ENCODE results near the gene SNX27.

The SNX27 gene

DNA sequence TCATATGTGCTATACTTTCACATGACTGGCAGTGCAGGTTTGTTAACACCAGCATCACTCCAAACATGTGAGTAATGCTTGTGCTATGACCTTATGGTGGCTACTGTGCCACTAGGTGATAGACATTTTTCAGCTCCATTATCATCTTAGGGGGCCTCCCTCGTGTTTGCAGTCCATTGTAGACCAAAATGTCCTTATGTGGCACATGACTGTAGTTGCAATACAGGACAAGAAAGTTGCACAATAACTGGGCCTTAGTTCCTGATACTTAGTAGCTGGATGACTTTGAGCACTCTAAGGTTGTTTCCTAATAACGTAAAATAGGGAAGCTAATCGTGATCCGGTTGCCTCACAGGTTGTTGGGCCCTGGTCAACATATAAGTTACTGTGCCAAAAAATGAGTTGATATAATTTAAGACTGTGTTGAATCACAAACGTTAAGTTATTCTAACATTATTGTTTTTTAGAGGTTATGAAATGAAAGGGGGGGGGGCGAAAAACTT, 511 bp upstream of the SNX27 start (continued):
- TF ChIP-seq, protein P1, sequence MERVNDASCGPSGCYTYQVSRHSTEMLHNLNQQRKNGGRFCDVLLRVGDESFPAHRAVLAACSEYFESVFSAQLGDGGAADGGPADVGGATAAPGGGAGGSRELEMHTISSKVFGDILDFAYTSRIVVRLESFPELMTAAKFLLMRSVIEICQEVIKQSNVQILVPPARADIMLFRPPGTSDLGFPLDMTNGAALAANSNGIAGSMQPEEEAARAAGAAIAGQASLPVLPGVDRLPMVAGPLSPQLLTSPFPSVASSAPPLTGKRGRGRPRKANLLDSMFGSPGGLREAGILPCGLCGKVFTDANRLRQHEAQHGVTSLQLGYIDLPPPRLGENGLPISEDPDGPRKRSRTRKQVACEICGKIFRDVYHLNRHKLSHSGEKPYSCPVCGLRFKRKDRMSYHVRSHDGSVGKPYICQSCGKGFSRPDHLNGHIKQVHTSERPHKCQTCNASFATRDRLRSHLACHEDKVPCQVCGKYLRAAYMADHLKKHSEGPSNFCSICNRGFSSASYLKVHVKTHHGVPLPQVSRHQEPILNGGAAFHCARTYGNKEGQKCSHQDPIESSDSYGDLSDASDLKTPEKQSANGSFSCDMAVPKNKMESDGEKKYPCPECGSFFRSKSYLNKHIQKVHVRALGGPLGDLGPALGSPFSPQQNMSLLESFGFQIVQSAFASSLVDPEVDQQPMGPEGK (tag by site-specific recombination; IDR thresholded peaks at IDR 0.05): no peak
- no peak for TF ChIP-seq SP3 (tag by site-specific recombination; IDR thresholded peaks at IDR 0.05)
- TF ChIP-seq, protein P2, sequence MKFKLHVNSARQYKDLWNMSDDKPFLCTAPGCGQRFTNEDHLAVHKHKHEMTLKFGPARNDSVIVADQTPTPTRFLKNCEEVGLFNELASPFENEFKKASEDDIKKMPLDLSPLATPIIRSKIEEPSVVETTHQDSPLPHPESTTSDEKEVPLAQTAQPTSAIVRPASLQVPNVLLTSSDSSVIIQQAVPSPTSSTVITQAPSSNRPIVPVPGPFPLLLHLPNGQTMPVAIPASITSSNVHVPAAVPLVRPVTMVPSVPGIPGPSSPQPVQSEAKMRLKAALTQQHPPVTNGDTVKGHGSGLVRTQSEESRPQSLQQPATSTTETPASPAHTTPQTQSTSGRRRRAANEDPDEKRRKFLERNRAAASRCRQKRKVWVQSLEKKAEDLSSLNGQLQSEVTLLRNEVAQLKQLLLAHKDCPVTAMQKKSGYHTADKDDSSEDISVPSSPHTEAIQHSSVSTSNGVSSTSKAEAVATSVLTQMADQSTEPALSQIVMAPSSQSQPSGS (tag by site-specific recombination; IDR thresholded peaks at IDR 0.05; ENCODE audit: low read depth): no peak
- TF ChIP-seq ZNF239 (tag by site-specific recombination; IDR thresholded peaks at IDR 0.05): no peak
- TF ChIP-seq ZNF707 (tag by site-specific recombination; IDR thresholded peaks at IDR 0.05): no peak
- no peak; the same call in 1 of the 2 replicates for TF ChIP-seq SP7 (tag by site-specific recombination; IDR thresholded peaks at IDR 0.05)
- TF ChIP-seq ZNF624 (tag by site-specific recombination; IDR thresholded peaks at IDR 0.05): no peak
- TF ChIP-seq, protein P3, sequence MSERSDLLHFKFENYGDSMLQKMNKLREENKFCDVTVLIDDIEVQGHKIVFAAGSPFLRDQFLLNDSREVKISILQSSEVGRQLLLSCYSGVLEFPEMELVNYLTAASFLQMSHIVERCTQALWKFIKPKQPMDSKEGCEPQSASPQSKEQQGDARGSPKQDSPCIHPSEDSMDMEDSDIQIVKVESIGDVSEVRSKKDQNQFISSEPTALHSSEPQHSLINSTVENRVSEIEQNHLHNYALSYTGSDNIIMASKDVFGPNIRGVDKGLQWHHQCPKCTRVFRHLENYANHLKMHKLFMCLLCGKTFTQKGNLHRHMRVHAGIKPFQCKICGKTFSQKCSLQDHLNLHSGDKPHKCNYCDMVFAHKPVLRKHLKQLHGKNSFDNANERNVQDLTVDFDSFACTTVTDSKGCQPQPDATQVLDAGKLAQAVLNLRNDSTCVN (tag by site-specific recombination; optimal IDR thresholded peaks at IDR 0.05): no peak
- no peak for TF ChIP-seq ZFHX2 (tag by site-specific recombination; conservative IDR thresholded peaks at IDR 0.05)
- no peak for TF ChIP-seq ZNF324 (tag by site-specific recombination; IDR thresholded peaks at IDR 0.05)
- TF ChIP-seq OSR2 (tag by site-specific recombination; IDR thresholded peaks at IDR 0.05): peak; percentile 64
- no peak for TF ChIP-seq ZNF658 (tag by site-specific recombination; IDR thresholded peaks at IDR 0.05)
- TF ChIP-seq, protein P4, sequence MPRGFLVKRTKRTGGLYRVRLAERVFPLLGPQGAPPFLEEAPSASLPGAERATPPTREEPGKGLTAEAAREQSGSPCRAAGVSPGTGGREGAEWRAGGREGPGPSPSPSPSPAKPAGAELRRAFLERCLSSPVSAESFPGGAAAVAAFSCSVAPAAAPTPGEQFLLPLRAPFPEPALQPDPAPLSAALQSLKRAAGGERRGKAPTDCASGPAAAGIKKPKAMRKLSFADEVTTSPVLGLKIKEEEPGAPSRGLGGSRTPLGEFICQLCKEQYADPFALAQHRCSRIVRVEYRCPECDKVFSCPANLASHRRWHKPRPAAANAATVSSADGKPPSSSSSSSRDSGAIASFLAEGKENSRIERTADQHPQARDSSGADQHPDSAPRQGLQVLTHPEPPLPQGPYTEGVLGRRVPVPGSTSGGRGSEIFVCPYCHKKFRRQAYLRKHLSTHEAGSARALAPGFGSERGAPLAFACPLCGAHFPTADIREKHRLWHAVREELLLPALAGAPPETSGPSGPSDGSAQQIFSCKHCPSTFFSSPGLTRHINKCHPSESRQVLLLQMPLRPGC (tag by site-specific recombination; IDR thresholded peaks at IDR 0.05): no peak
- TF ChIP-seq ZNF660 (tag by site-specific recombination; IDR thresholded peaks at IDR 0.05): no peak
- TF ChIP-seq KLF8 (tag by site-specific recombination; IDR thresholded peaks at IDR 0.05): no peak
- TF ChIP-seq, protein P5, sequence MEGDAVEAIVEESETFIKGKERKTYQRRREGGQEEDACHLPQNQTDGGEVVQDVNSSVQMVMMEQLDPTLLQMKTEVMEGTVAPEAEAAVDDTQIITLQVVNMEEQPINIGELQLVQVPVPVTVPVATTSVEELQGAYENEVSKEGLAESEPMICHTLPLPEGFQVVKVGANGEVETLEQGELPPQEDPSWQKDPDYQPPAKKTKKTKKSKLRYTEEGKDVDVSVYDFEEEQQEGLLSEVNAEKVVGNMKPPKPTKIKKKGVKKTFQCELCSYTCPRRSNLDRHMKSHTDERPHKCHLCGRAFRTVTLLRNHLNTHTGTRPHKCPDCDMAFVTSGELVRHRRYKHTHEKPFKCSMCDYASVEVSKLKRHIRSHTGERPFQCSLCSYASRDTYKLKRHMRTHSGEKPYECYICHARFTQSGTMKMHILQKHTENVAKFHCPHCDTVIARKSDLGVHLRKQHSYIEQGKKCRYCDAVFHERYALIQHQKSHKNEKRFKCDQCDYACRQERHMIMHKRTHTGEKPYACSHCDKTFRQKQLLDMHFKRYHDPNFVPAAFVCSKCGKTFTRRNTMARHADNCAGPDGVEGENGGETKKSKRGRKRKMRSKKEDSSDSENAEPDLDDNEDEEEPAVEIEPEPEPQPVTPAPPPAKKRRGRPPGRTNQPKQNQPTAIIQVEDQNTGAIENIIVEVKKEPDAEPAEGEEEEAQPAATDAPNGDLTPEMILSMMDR (tag by site-specific recombination; IDR thresholded peaks at IDR 0.05): no peak
- TF ChIP-seq ZNF571 (tag by site-specific recombination; IDR thresholded peaks at IDR 0.05): no peak
- no peak for TF ChIP-seq SP2 (tag by site-specific recombination; IDR thresholded peaks at IDR 0.05)
- no peak for TF ChIP-seq ZNF677 (tag by site-specific recombination; IDR thresholded peaks at IDR 0.05)
- TF ChIP-seq, protein P6, sequence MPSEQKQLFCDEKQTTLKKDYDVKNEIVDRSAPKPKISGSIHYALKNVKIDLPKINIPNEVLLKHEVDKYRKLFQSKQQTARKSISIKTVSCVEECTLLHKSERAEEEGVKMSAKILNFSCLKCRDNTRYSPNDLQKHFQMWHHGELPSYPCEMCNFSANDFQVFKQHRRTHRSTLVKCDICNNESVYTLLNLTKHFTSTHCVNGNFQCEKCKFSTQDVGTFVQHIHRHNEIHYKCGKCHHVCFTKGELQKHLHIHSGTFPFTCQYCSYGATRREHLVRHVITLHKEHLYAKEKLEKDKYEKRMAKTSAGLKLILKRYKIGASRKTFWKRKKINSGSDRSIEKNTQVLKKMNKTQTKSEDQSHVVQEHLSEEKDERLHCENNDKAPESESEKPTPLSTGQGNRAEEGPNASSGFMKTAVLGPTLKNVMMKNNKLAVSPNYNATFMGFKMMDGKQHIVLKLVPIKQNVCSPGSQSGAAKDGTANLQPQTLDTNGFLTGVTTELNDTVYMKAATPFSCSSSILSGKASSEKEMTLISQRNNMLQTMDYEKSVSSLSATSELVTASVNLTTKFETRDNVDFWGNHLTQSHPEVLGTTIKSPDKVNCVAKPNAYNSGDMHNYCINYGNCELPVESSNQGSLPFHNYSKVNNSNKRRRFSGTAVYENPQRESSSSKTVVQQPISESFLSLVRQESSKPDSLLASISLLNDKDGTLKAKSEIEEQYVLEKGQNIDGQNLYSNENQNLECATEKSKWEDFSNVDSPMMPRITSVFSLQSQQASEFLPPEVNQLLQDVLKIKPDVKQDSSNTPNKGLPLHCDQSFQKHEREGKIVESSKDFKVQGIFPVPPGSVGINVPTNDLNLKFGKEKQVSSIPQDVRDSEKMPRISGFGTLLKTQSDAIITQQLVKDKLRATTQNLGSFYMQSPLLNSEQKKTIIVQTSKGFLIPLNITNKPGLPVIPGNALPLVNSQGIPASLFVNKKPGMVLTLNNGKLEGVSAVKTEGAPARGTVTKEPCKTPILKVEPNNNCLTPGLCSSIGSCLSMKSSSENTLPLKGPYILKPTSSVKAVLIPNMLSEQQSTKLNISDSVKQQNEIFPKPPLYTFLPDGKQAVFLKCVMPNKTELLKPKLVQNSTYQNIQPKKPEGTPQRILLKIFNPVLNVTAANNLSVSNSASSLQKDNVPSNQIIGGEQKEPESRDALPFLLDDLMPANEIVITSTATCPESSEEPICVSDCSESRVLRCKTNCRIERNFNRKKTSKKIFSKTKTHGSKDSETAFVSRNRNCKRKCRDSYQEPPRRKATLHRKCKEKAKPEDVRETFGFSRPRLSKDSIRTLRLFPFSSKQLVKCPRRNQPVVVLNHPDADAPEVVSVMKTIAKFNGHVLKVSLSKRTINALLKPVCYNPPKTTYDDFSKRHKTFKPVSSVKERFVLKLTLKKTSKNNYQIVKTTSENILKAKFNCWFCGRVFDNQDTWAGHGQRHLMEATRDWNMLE (tag by site-specific recombination; conservative IDR thresholded peaks at IDR 0.05; ENCODE audit: low read depth): 0 out of 2 replicates have a peak, but pooled peaks have one; percentile 37
- 0 out of 2 replicates have a peak, but pooled peaks have one; percentile 15 for TF ChIP-seq ZNF600 (tag by site-specific recombination; IDR thresholded peaks at IDR 0.05)
- no peak for TF ChIP-seq ZNF621 (tag by site-specific recombination; IDR thresholded peaks at IDR 0.05)
- TF ChIP-seq SCRT2 (tag by site-specific recombination; IDR thresholded peaks at IDR 0.05): peak; percentile 28; the same call in 1 of the 2 replicates
- TF ChIP-seq BCL11A (tag by site-specific recombination; IDR thresholded peaks at IDR 0.05; ENCODE audit: low read depth): no peak
- no peak for TF ChIP-seq ZFP37 (tag by site-specific recombination; IDR thresholded peaks at IDR 0.05)
